HPDE6-E6E7 (cell line): Measurements from ENCODE around the gene HEPHL1.
"Not testable (repeated sequence)": the region's sequence is repeated elsewhere in the genome, so short reads cannot be mapped to it uniquely, and the experiment has no call there.

Experiments
- DNase-seq: peaks from one replicate; pipeline ENCODE4 v3.0.0; 2011; ENCODE audit warnings: missing footprints; ENCODE audit errors: extremely low spot score

The HEPHL1 gene

GRCh38 chr11:94020777-94021481, at the start of gene HEPHL1:
TSS of gene HEPHL1 (plus strand) at chr11:94021354. CDS start at chr11:94021369, 15 bp downstream.
- no peak for DNase-seq

- no peak for DNase-seq
Measured at GRCh38 chr11:93972790-93973189, 48.4 kb upstream of the HEPHL1 start.

GRCh38 chr11:93973322-93974051, 47.7 kb upstream of the HEPHL1 start:
- not testable (repeated sequence) for DNase-seq

GRCh38 chr11:93974759-93975158, 46.4 kb upstream of the HEPHL1 start:
- DNase-seq, result no peak

GRCh38 chr11:93976577-93977254, 44.4 kb upstream of the HEPHL1 start:
- peak; percentile 11 for DNase-seq

GRCh38 chr11:93983542-93984195, 37.5 kb upstream of the HEPHL1 start:
- no peak for DNase-seq

- DNase-seq, result no peak
Measured at GRCh38 chr11:93984196-93984567, 37.0 kb upstream of the HEPHL1 start.

GRCh38 chr11:93984936-93985335, 36.2 kb upstream of the HEPHL1 start:
- no peak for DNase-seq

GRCh38 chr11:93986716-93987115, 34.4 kb upstream of the HEPHL1 start:
- DNase-seq, result peak; percentile 13

- no peak for DNase-seq
Measured at GRCh38 chr11:93988455-93988854, 32.7 kb upstream of the HEPHL1 start.

GRCh38 chr11:93988912-93989311, 32.2 kb upstream of the HEPHL1 start:
- DNase-seq, result no peak

- no peak for DNase-seq
Measured at GRCh38 chr11:93993747-93994146, 27.4 kb upstream of the HEPHL1 start.

- DNase-seq, result no peak
Measured at GRCh38 chr11:93997741-93998140, 23.4 kb upstream of the HEPHL1 start.

GRCh38 chr11:94000659-94001058, 20.5 kb upstream of the HEPHL1 start:
- DNase-seq, result no peak

GRCh38 chr11:94002226-94002625, 18.9 kb upstream of the HEPHL1 start:
- DNase-seq, result no peak

- DNase-seq, result no peak
Measured at GRCh38 chr11:94007426-94007825, 13.7 kb upstream of the HEPHL1 start.

- DNase-seq, result no peak
Measured at GRCh38 chr11:94007906-94008305, 13.2 kb upstream of the HEPHL1 start.

GRCh38 chr11:94010136-94010535, 11.0 kb upstream of the HEPHL1 start:
- no peak for DNase-seq

GRCh38 chr11:94011478-94011877, 9.7 kb upstream of the HEPHL1 start:
- peak; percentile 54 for DNase-seq

GRCh38 chr11:94017446-94017845, 3.7 kb upstream of the HEPHL1 start:
- no peak for DNase-seq

GRCh38 chr11:94018721-94019120, 2.4 kb upstream of the HEPHL1 start:
- no peak for DNase-seq

- DNase-seq, result no peak
Measured at GRCh38 chr11:94023856-94024255, 2.7 kb downstream of the HEPHL1 start.
